Stimulated activated naive CD8-positive, alpha-beta T cell treated with anti-CD3 and anti-CD28 coated beads, Interleukin-15, Interleukin-2, amounts not matched to agents 100 ng/mL and 50 ng/mL, for 24 hours (primary cell): Measurements from ENCODE around the gene AIMP2.
A peak's percentile ranks its signal among the peaks of the same experiment; 100 is the strongest.
"Not testable (repeated sequence)": the region's sequence is repeated elsewhere in the genome, so short reads cannot be mapped to it uniquely, and the experiment has no call there.

Experiments
- H3K27ac Mint-ChIP-seq: one replicate; pipeline ENCODE4 v1.8.0; 2021; ENCODE audit warnings: mild to moderate bottlenecking, mixed read lengths
- H3K27me3 Mint-ChIP-seq: one replicate; pipeline ENCODE4 v1.8.0; 2021; ENCODE audit warnings: mixed read lengths
- H3K36me3 Mint-ChIP-seq: one replicate; pipeline ENCODE4 v1.8.0; 2021; ENCODE audit warnings: low read depth, mixed read lengths
- H3K4me1 Mint-ChIP-seq: one replicate; pipeline ENCODE4 v1.8.0; 2021; ENCODE audit warnings: low read depth, mixed read lengths
- H3K4me3 Mint-ChIP-seq: one replicate; pipeline ENCODE4 v1.8.0; 2021; ENCODE audit warnings: mild to moderate bottlenecking, mixed read lengths
- H3K9me3 Mint-ChIP-seq: one replicate; pipeline ENCODE4 v1.8.0; 2021; ENCODE audit warnings: mixed read lengths

Gene AIMP2

DNA sequence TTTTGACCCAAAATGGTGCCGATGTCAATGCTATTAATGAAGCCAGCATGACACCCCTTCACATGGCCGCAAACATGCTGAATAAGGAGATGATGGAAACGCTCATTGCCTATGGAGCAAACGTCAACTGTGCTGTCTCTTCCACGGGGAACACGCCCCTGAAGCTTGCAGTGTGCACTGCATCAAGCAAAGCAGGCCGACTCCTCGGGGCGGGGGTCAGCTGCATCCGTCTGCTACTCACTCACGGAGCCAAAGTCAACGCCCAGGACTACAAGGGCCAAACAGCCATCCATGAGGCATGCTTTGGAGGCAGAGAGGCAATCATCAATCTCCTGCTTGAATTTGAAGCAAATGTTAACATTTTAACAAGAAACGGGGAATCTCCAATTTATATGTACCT is 26.6 kb downstream of the AIMP2 start:
- Mint-ChIP-seq H3K27me3 (no peaks in the 10 kb centered on the region), H3K27ac (no peak overlapping the region), H3K4me3 (no peak overlapping the region), H3K4me1 (peaks cover 9% of the 10 kb centered on the region), H3K36me3 (peaks cover 63% of the 10 kb centered on the region), H3K9me3 (no peaks in the 10 kb centered on the region)

DNA sequence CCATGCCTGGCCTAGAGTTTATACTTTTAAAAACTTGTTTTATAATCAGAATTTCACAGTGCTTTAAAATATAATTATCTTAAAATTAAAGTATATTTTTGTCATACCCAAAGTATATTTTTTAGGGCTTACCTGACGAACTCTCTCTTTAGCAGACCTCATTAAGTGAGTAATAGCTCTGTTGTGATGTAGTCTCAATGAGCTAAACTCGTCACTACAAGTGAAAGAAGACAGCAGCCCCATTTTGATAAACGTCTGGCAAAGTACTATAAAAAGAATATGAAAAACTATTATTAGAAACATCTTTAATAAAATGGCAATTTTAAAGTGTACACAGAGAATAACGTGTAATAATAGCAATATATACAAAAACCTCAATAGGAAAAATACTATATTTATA is 40.7 kb downstream of the AIMP2 start:
- H3K27ac Mint-ChIP-seq, result no peak overlapping the region
- no peaks in the 10 kb centered on the region for H3K9me3 Mint-ChIP-seq
- no peak overlapping the region for H3K4me3 Mint-ChIP-seq
- H3K36me3 Mint-ChIP-seq, result peaks cover 57% of the 10 kb centered on the region
- H3K27me3 Mint-ChIP-seq, result no peaks in the 10 kb centered on the region
- H3K4me1 Mint-ChIP-seq, result peaks cover 2% of the 10 kb centered on the region

DNA sequence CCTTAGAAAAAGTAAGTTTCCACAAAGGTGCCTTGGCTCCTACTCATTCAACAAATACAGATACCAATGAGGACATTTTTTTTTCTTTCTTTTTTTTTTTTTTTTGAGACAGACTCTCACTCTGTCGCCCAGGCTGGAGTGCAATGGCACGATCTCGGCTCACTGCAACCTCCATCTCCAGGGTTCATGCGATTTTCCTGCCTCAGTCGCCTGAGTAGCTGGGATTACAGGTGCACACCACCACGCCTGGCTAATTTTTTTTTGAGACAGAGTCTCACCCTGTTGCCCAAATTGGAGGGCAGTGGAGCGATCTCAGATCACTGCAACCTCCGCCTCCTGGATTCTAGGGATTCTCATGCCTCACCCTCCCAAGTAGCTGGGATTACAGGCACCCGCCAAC is 42.1 kb downstream of the AIMP2 start:
- not testable (repeated sequence) for H3K9me3 Mint-ChIP-seq, H3K27ac Mint-ChIP-seq, H3K27me3 Mint-ChIP-seq, H3K4me3 Mint-ChIP-seq, H3K4me1 Mint-ChIP-seq
- peaks cover 56% of the 10 kb centered on the region for H3K36me3 Mint-ChIP-seq

DNA sequence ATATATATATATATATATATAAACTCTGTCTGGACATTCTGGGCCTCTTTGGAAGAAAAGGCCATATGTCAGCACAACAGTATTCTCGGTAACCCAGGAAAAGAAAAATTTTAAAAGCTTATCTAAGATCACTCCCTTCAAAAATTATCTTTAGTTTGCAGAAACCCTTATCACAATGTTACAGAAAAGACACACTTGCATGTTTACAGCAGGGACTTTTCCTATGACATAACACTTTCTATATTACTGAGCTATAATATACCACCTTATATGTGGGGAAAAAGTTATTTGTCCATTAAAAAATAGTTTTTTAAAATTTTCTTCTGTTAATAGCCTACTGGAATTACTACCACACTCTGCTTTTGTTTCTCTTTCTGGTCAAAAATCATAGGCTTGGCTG is 47.5 kb downstream of the AIMP2 start:
- Mint-ChIP-seq H3K27ac (no peak overlapping the region), H3K9me3 (no peaks in the 10 kb centered on the region), H3K36me3 (peaks cover 25% of the 10 kb centered on the region), H3K4me3 (no peak overlapping the region), H3K27me3 (no peaks in the 10 kb centered on the region), H3K4me1 (peaks cover 32% of the 10 kb centered on the region)

DNA sequence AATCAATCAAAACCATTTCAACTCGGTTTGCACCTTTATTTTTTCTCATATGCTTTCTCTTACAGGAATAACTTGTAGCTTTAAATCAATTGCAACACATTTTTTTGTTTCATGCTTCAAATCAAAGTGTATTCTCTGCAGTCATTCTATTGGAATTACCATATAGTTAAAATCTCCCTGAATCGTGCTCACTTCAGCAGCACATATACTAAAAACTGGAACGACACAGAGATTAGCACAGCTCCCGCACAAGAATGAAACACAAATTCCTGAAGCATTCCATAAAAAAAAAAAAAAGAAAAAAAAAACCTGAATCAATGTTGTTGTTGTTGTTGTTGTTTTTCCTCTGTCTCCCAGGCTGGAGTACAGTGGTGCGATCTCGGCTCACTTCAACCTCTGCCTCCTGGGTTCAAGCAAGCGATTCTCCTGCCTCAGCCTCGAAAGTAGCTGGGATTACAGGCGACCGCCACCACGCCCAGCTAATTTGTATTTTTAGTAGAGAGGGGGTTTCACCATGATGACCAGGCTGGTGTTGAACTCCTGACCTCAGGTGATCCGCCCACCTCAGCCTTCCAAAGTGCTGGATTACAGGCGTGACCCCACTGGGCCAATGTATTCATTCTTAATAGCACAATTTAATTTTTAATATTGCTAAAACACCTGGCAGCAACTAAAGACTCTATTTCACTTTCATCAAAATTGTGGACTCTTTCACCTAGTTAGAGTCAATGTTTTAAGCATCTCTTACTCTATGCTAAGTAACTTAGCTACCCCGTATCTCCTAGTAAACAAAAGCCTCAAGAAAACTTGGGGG is 48.5 kb downstream of the AIMP2 start:
- Mint-ChIP-seq H3K4me3 (peak overlapping the region; percentile 93), H3K27ac (no peak overlapping the region)

DNA sequence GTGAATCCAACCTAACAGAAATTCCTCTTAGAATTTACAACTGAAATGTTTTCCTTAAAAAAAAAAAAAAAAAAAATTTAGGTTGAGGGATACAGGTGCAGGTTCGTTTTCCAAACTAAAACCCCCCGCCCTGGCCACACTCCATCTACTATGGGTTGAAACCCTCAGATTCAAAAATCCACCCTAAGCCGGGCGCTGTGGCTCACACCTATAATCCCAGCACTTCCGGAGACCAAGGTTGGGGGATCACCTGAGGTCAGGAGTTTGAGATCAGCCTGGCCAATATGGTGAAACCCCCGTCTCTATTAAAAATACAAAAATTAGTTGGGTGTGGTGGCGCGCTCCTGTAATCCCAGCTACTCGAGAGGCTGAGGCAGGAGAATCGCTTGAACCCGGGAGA is 50.9 kb downstream of the AIMP2 start:
- H3K4me3 Mint-ChIP-seq, result not testable (repeated sequence)

More for the DNA sequence above, 48.5 kb downstream of the AIMP2 start:
- Mint-ChIP-seq H3K36me3 (peaks cover 20% of the 10 kb centered on the region), H3K9me3 (no peaks in the 10 kb centered on the region), H3K27me3 (no peaks in the 10 kb centered on the region), H3K4me1 (peaks cover 32% of the 10 kb centered on the region)

DNA sequence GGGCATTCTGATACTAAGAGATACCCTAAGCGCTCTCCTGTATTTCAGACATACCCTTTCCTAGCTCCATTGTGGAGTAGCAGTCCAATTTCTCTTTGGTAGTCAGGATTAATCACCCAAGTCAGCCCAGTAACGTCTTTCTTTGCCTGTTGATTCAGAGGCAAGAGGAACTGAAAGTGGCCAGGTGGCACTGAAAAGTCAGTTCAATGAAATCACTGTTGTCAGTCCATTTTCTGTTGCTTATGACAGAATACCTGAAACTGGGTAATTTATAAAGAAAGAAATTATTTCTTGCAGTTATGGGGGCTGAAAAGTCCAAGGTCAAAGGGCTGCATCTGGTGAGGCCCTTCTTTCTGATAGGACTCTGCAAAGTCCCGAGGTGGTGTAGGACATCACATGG is 62.3 kb downstream of the AIMP2 start:
- H3K27ac Mint-ChIP-seq, result no peak overlapping the region
- no peaks in the 10 kb centered on the region for H3K4me1 Mint-ChIP-seq
- no peaks in the 10 kb centered on the region for H3K9me3 Mint-ChIP-seq
- H3K27me3 Mint-ChIP-seq, result no peaks in the 10 kb centered on the region
- H3K4me3 Mint-ChIP-seq, result no peak overlapping the region
- H3K36me3 Mint-ChIP-seq, result no peaks in the 10 kb centered on the region

More for the DNA sequence above, 50.9 kb downstream of the AIMP2 start:
- not testable (repeated sequence) for H3K27ac Mint-ChIP-seq, H3K36me3 Mint-ChIP-seq, H3K9me3 Mint-ChIP-seq, H3K27me3 Mint-ChIP-seq
- H3K4me1 Mint-ChIP-seq, result peaks cover 29% of the 10 kb centered on the region
